GM04503 (cell line): ENCODE data around the gene BMP10.

Experiments used
- DNase-seq: peaks from one replicate; pipeline ENCODE4 v3.0.0-alpha.2; 2012; ENCODE audit warnings: low read depth

The BMP10 gene

GRCh38 chr2:68819556-68819955 is 51.6 kb downstream of the BMP10 start:
- DNase-seq: no peak

- no peak for DNase-seq
Measured at GRCh38 chr2:68817306-68817705, 53.9 kb downstream of the BMP10 start.
